GM12878 (cell line): ENCODE measurements around the gene CERT1. TPM values are rescaled to one million over a fixed set of nuclear protein-coding genes. Genes with fewer than 3 reads are reported as not detected.
A peak's percentile ranks its signal among the peaks of the same experiment; 100 is the strongest.

ENCODE experiments used
- BHLHE40 ChIP-seq, 2 experiments: fragments of 450-650 bp in 1 of 2; IDR thresholded peaks; 2 replicates each; pipeline ENCODE4 v1.6.1; 2011 to 2017; ENCODE audit warnings: low read depth in 2 of 2, borderline replicate concordance in 1 of 2, improper control_type of control experiment in 1 of 2, low read length in 1 of 2, mild to moderate bottlenecking in 1 of 2
- CREB1 ChIP-seq: IDR thresholded peaks from 2 replicates; pipeline ENCODE4 v1.6.1; 2012; ENCODE audit warnings: low read depth, mild to moderate bottlenecking, inconsistent platforms
- HSF1 ChIP-seq: fragments of 150-350 bp; IDR thresholded peaks from 2 replicates; pipeline ENCODE4 v1.6.1; 2014; ENCODE audit warnings: mild to moderate bottlenecking, low read depth, low read length
- IRF5 ChIP-seq: fragments of 450-650 bp; IDR thresholded peaks from 2 replicates; pipeline ENCODE4 v1.6.1; 2017; ENCODE audit warnings: borderline replicate concordance
- JUNB ChIP-seq: IDR thresholded peaks from 2 replicates; pipeline ENCODE4 v1.6.1; 2016; ENCODE audit warnings: antibody characterized with exemption, mild to moderate bottlenecking
- JUND ChIP-seq: IDR thresholded peaks from 2 replicates; pipeline ENCODE4 v1.6.1; 2012; ENCODE audit warnings: low read depth, mild to moderate bottlenecking, low read length, improper control_type of control experiment, moderate library complexity
- POLR2AphosphoS2 ChIP-seq: IDR thresholded peaks from 2 replicates; pipeline ENCODE4 v1.6.1; 2011; ENCODE audit warnings: low read depth, mild to moderate bottlenecking, low read length, improper control_type of control experiment, moderate library complexity
- RAD21 ChIP-seq: IDR thresholded peaks from 2 replicates; pipeline ENCODE4 v1.6.1; 2011; ENCODE audit warnings: mild to moderate bottlenecking, low read depth, low read length, moderate library complexity; ENCODE audit not compliant: insufficient read depth
- RELA ChIP-seq: fragments of 450-650 bp; IDR thresholded peaks from 2 replicates; pipeline ENCODE4 v1.8.0; 2014; ENCODE audit warnings: borderline replicate concordance; ENCODE audit not compliant: partially characterized antibody
- SIX5 ChIP-seq: IDR thresholded peaks from 2 replicates; pipeline ENCODE4 v1.6.1; 2011; ENCODE audit warnings: mild to moderate bottlenecking, low read depth, low read length, moderate library complexity; ENCODE audit not compliant: severe bottlenecking
- SMAD5 ChIP-seq: IDR thresholded peaks from 2 replicates; pipeline ENCODE4 v1.6.1; 2016; ENCODE audit warnings: antibody characterized with exemption, low read depth
- SREBF1 ChIP-seq: IDR thresholded peaks from 2 replicates; pipeline ENCODE4 v1.6.1; 2012; ENCODE audit warnings: mild to moderate bottlenecking, low read length
- TCF12 ChIP-seq: IDR thresholded peaks from 2 replicates; pipeline ENCODE4 v1.6.1; 2011; ENCODE audit warnings: low read depth, mild to moderate bottlenecking, low read length
- ZBTB4 ChIP-seq: fragments of 450-650 bp; formaldehyde crosslinking; IDR thresholded peaks from 2 replicates; pipeline ENCODE4 v1.4.0; 2022; ENCODE audit warnings: mild to moderate bottlenecking, moderate library complexity
- ZNF24 ChIP-seq: fragments of 450-650 bp; IDR thresholded peaks from 2 replicates; pipeline ENCODE4 v1.6.1; 2017; ENCODE audit warnings: antibody characterized with exemption, mild to moderate bottlenecking
- polyA plus RNA-seq, 11 experiments: library from polyadenylated mRNA; depleted of rRNA in 4 of 11; unstranded in 6 of 11; stranded (reverse) in 5 of 11; fragments of >200 nt; fragmentation: Nextera tagmentation in 4 of 11; fragmentation: Illumina TruSeq in 1 of 11; extraction: Ambion mirVana in 4 of 11; extraction: Trizol in 1 of 11; gene quantifications; 1 replicate in 1 of 11; 2 replicates in 10 of 11; pipeline versions ENCODE4 v1.2.1 to v1.2.3, GENCODE V29; 2011 to 2016; ENCODE audit warnings: inconsistent platforms in 2 of 11, missing spikeins in 2 of 11, low read depth in 1 of 11
- total RNA-seq, 4 experiments: library from RNA; depleted of rRNA in 3 of 4; stranded (reverse); fragments of >200 nt in 3 of 4; fragmentation: Illumina TruSeq in 1 of 4; extraction: Trizol in 1 of 4; gene quantifications; 2 replicates each; pipeline versions ENCODE4 v1.2.1 to v1.2.3, GENCODE V29; 2013 to 2021
- TF ChIP-seq, protein P1 (sequence below): IDR thresholded peaks from 2 replicates; pipeline ENCODE4 v1.6.1; 2011; ENCODE audit warnings: borderline replicate concordance, low read depth, mild to moderate bottlenecking, moderate library complexity, low read length; ENCODE audit not compliant: insufficient read depth, poor library complexity, severe bottlenecking
- TF ChIP-seq, protein P2 (sequence below): fragments of 450-650 bp; IDR thresholded peaks from 2 replicates; pipeline ENCODE4 v1.6.1; 2016; ENCODE audit warnings: mild to moderate bottlenecking, moderate library complexity, borderline replicate concordance

CERT1 gene
- total and polyA plus RNA-seq, 10 of the 15 experiments (the other 5 are each of a cell fraction or from before 2014, with no cell fraction given): 7.7 to 36.7 (median 25.6) TPM

GRCh38 chr5:75336615-75337336 lies 174.7 kb downstream of the CERT1 start, which contains the start of gene HMGCR (continued):
- TF ChIP-seq SMAD5: peak; percentile 88
- no peak for TF ChIP-seq ZNF24
- TF ChIP-seq CREB1: peak; percentile 95
- TF ChIP-seq JUND: peak; percentile 60; the same call in 1 of the 2 replicates
- peak; percentile 22; the same call in 1 of the 2 replicates for TF ChIP-seq TCF12
- TF ChIP-seq HSF1: 0 out of 2 replicates have a peak, but pooled peaks have one; percentile 10
- TF ChIP-seq, protein P1, sequence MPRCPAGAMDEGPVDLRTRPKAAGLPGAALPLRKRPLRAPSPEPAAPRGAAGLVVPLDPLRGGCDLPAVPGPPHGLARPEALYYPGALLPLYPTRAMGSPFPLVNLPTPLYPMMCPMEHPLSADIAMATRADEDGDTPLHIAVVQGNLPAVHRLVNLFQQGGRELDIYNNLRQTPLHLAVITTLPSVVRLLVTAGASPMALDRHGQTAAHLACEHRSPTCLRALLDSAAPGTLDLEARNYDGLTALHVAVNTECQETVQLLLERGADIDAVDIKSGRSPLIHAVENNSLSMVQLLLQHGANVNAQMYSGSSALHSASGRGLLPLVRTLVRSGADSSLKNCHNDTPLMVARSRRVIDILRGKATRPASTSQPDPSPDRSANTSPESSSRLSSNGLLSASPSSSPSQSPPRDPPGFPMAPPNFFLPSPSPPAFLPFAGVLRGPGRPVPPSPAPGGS: no peak
- peak; percentile 93 for TF ChIP-seq RELA
- TF ChIP-seq IRF5: no peak
- peak; percentile 84 for TF ChIP-seq POLR2AphosphoS2
- TF ChIP-seq SIX5: peak; percentile 7
- TF ChIP-seq SREBF1: peak; percentile 63; the same call in 1 of the 2 replicates
- TF ChIP-seq RAD21: no peak
- no peak for TF ChIP-seq ZBTB4 (CRISPR knock-in tag)
- no peak for TF ChIP-seq JUNB
- TF ChIP-seq, protein P2, sequence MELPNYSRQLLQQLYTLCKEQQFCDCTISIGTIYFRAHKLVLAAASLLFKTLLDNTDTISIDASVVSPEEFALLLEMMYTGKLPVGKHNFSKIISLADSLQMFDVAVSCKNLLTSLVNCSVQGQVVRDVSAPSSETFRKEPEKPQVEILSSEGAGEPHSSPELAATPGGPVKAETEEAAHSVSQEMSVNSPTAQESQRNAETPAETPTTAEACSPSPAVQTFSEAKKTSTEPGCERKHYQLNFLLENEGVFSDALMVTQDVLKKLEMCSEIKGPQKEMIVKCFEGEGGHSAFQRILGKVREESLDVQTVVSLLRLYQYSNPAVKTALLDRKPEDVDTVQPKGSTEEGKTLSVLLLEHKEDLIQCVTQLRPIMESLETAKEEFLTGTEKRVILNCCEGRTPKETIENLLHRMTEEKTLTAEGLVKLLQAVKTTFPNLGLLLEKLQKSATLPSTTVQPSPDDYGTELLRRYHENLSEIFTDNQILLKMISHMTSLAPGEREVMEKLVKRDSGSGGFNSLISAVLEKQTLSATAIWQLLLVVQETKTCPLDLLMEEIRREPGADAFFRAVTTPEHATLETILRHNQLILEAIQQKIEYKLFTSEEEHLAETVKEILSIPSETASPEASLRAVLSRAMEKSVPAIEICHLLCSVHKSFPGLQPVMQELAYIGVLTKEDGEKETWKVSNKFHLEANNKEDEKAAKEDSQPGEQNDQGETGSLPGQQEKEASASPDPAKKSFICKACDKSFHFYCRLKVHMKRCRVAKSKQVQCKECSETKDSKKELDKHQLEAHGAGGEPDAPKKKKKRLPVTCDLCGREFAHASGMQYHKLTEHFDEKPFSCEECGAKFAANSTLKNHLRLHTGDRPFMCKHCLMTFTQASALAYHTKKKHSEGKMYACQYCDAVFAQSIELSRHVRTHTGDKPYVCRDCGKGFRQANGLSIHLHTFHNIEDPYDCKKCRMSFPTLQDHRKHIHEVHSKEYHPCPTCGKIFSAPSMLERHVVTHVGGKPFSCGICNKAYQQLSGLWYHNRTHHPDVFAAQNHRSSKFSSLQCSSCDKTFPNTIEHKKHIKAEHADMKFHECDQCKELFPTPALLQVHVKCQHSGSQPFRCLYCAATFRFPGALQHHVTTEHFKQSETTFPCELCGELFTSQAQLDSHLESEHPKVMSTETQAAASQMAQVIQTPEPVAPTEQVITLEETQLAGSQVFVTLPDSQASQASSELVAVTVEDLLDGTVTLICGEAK: peak; percentile 62; the same call in 1 of the 2 replicates
- peak; percentile 85 to 93 for TF ChIP-seq BHLHE40 (IDR thresholded peaks at IDR 0.05; ENCODE audit: borderline replicate concordance in 1 of 2, low read depth in 2 of 2, low read length in 1 of 2)
